ENCODE results near the gene ANKRD63. TPM values are rescaled to one million over a fixed set of nuclear protein-coding genes. Genes with fewer than 3 reads are reported as not detected.

The ANKRD63 gene
- total and polyA plus RNA-seq, 2 of the 8 experiments (the other 6 are each of a cell fraction or from before 2014, with no cell fraction given): 0.18 to 0.26 TPM

DNA sequence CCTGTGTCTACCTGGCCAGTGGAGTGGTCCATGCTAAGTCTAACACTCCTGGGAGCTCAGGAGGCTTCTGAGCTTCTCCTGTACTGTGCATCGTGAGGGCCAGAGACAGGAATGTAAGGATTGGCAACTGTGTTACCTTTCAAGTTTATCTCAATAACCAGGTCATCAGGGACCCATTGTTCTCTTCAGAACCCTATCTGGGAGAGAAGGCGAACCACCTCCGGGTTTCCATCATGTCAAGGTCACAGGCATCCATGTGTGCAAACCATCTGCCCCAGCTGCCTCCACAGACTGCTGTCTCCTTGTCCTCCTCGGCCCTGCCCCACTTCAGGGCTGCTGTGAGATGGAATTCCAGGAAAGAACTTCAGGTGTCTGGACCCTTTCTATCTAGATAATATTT is 5.9 kb downstream of the ANKRD63 start:
- no peak for DNase-seq (ENCODE audit: low read depth in 1 of 2, low spot score in 2 of 2)
- ChIA-PET CTCF (ENCODE audit: partially characterized antibody) (interaction anchor here (0.6 to 27.9 kb wide), 9 partner anchors 15 to 1102 kb away, joined by 3 to 1340 read pairs (median 217); partner anchors contain the start of genes BMF, CCDC9B, INAFM2 and PAK6), POLR2A (ENCODE audit: partially characterized antibody) (interaction anchor here (1.5 to 1.7 kb wide), 2 partner anchors 12 to 25 kb away, joined by 5 read pairs; no protein-coding TSS in a partner anchor)

More for the DNA sequence above, 5.9 kb downstream of the ANKRD63 start:
- no peak for FAIRE-seq
- Histone ChIP-seq H3K27ac (ENCODE audit: low read depth, low read length) (no peak overlapping the region), H4K91ac (replicated peaks; ENCODE audit: insufficient read length, low read length) (no peak overlapping the region), H4K20me1 (replicated peaks in 1 of 2; ENCODE audit: control insufficient read depth in 1 of 2, insufficient read depth in 2 of 2, low read length in 2 of 2) (no peaks in the 10 kb centered on the region), H3K23ac (ENCODE audit: insufficient read length) (no peak overlapping the region), H2AFZ (ENCODE audit: low read length) (no peak overlapping the region), H4K8ac (ENCODE audit: extremely low read depth, insufficient read depth, low read length) (no peak overlapping the region), H3K4ac (replicated peaks; ENCODE audit: insufficient read length, low read depth, low read length) (no peak overlapping the region), H2BK120ac (replicated peaks; ENCODE audit: low read depth, low read length) (no peak overlapping the region), H3K23me2 (ENCODE audit: low read depth, low read length) (peaks cover 7% of the 10 kb centered on the region; the same call in 1 of the 2 replicates), H3K79me1 (ENCODE audit: low read depth, low read length) (no peaks in the 10 kb centered on the region), H3K56ac (replicated peaks; ENCODE audit: insufficient read length, low read depth, low read length) (no peak overlapping the region), H2BK5ac (ENCODE audit: low read depth, low read length) (no peak overlapping the region), H3K36me3 (ENCODE audit: control insufficient read depth in 2 of 4, insufficient read depth in 4 of 4, low read length in 3 of 4) (peaks cover 0 to 6% (median 0%) of the 10 kb centered on the region in 4 experiments; a peak in 1 of 8 replicates), H3K4me3 (ENCODE audit: extremely low read depth in 1 of 4, insufficient read depth in 2 of 4, low read depth in 3 of 4, low read length in 4 of 4) (no peak overlapping the region), H3K79me2 (ENCODE audit: control insufficient read depth in 1 of 2, insufficient read depth in 2 of 2, low read length in 2 of 2) (no peaks in the 10 kb centered on the region), H2AK5ac (ENCODE audit: low read depth, low read length) (no peak overlapping the region), H3K9ac (replicated peaks in 1 of 4; ENCODE audit: extremely low read depth in 1 of 4, low read depth in 3 of 4, low read length in 3 of 4) (no peak overlapping the region), H3K14ac (ENCODE audit: insufficient read length) (no peak overlapping the region), H3K27me3 (replicated peaks in 1 of 4; ENCODE audit: control insufficient read depth in 3 of 4, extremely low read depth in 1 of 4, insufficient read depth in 3 of 4, low read length in 3 of 4) (peaks cover 16 to 31% (median 23%) of the 10 kb centered on the region in 4 experiments; a peak in 6 of 7 replicates), H2BK12ac (ENCODE audit: low read depth, low read length) (0 out of 2 replicates have a peak overlapping the region, but pooled peaks have one; percentile 17), H3K4me1 (replicated peaks in 1 of 4; ENCODE audit: control insufficient read depth in 3 of 4, insufficient read depth in 4 of 4, low read length in 3 of 4) (peaks cover 7 to 20% (median 14%) of the 10 kb centered on the region in 4 experiments), H2BK20ac (ENCODE audit: low read length) (no peak overlapping the region), H3K4me2 (ENCODE audit: insufficient read depth in 1 of 2, low read depth in 2 of 2, low read length in 2 of 2) (no peak overlapping the region), H3K9me3 (ENCODE audit: insufficient read depth in 2 of 2, low read depth in 1 of 2, low read length in 1 of 2) (no peaks in the 10 kb centered on the region), H2BK15ac (ENCODE audit: low read length) (no peak overlapping the region), H4K5ac (ENCODE audit: insufficient read length, low read depth, low read length) (no peak overlapping the region), H3K18ac (ENCODE audit: extremely low read depth, low read length) (no peak overlapping the region)
- WGBS, 2 experiments (ENCODE audit: extremely low coverage in 1 of 2, insufficient coverage in 1 of 2, insufficient read length in 1 of 2, insufficient replicate concordance in 2 of 2, low coverage in 1 of 2, low lambda C conversion rate in 2 of 2, missing lambda C conversion rate in 1 of 2): 88% methylated on average over 4 of the region's 4 CpGs; no CpG with 5 or more reads in 1 of the 2 experiments
- TF ChIP-seq CBX5 (IDR thresholded peaks at IDR 0.05; ENCODE audit: low read depth, low read length) (no peak), POLR2AphosphoS5 (IDR thresholded peaks at IDR 0.05; ENCODE audit: low read depth, low read length) (no peak), KDM4A (IDR thresholded peaks at IDR 0.05; ENCODE audit: low read depth, low read length, severe bottlenecking) (no peak), TAF1 (IDR thresholded peaks at IDR 0.05; ENCODE audit: low read depth, low read length) (no peak)

Data from H1 (cell line).